CD4-positive, alpha-beta T cell treated with Interleukin-4 for 1 hour (primary cell): ENCODE measurements around the gene SEL1L3.

Experiments
- DNase-seq, 2 donors: peaks; one replicate each; pipeline ENCODE4 v3.0.0-alpha.2; 2020 to 2022

Gene SEL1L3

DNA sequence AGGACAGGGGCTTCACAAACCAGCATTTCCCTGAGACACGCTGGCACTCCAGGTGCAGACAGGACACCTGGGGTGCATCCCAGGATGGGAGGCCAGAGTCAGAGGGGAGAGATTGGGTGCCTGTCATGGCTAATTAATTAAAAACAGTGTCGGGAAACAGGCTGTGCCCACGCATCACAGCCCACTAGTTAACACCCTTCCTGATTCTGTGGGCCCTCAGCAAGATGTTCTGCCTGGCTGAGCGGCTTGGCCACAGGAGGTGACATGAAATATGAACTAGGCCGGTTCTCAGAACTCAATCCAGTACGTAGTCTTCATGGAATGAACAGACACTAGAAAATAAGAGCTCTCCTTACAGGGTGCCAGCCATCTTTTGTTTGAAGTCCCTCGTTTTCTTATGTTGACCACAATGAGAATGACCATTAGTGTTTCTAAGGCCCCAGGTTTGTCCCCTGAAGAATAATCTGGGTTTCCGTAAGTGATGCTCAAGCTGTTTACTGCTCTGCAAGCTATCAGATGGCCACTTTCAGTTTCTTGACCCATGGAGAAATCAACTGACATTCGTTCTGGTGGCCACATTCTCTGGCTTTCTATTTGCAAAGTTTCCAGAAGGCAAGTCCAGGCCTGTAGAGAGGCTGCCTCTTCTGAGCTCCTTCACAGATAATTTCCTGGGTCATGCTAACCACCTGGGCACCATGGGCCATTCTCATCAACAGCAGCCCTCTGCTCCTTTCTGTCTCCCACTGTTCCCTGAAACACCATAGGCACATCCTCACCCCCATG, 134.9 kb downstream of the SEL1L3 start:
- DNase-seq = no peak

DNA sequence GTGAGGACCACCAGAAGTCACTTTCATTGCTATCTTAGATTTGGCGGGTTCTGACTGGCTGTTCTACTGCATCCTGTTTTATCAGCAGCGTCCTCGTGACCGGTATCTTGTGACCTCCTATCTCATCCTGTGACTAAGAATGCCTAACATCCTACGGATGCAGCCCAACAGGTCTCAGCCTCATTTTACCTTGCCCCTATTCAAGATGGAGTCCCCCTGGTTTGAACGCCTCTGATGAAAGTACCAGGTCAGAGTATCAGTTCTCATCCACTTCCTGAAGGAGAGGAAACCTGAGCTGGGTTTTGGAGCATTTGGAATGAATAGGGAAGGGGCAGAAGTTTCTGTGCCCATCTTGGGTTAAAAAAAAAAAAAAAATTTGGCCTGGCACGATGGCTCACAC, 136.9 kb downstream of the SEL1L3 start:
- DNase-seq = no peak

DNA sequence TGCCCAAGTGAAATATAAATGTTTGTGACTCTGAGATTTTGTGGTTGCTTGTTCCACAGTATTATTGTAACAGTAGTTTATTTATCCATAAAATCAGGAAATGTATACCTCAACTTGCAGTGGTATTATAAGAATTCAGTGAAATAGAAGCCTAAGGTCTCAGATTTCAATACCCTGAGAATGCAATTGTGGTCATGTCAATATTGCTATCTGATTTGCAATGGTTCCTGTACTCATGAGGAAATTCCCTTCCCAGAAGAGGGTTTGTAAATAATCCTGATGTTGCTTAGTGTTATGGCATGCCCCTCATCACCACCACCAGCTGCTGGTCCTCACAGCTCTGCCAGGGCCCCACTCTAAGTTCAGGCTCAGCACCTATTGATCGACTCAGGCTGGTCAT, 139.4 kb downstream of the SEL1L3 start:
- DNase-seq = no peak

DNA sequence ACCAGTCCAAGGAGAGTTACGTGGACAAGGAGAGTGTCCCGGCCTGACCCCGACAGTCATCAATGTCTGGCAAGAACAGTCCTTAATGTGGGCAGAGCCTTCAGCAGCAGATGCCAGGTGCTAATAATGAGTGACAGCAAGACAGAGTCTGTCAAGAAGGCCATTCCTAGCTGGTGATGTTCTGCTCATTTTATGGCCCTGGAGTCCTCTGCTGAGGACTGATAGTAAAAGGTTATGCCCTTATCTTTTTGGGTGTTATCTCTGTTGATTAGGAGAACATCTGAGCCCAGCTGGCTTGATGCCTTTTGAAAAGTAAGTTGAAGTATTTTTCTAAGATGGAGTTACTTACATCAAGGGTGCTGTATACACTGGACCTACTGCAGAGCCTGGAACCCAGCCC, 139.8 kb downstream of the SEL1L3 start:
- DNase-seq = no peak

DNA sequence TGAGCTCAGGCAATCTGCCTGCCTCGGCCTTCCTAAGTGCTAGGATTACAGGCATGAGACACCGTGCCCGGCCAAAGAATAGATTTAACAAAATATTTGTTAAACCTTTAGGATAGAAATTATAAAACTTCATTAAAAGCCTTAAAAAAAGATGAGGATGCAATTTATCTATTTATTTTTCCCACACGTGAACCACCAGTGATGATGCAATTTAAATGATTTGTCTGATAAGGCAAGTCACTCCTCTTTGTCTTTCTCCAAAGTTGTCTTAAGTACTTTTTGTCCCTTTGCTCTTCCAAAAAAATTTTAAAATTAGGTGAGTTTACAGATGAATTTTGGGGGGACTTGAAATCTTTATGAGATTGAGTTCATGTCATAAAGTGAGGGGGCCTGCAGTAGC, 149.0 kb downstream of the SEL1L3 start:
- no peak for DNase-seq

DNA sequence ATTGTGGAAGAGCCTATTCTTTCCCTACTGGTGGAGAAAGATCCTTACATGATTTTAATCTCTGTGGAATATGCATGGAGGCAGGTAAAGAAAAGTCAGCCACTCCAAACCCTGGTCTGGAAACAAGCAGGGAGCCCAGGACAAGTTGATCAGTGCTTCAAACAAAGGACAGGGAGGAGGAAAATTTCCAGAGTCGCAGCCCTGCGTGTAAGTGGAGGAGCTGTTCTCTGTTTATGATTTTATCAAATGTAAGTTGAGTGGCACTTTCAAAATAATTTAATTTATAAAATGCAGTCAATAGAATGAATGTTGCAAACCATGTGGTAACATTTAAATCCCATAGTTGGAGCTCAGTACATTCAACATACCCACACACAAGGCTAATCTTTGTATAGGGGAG, 150.2 kb downstream of the SEL1L3 start:
- no peak for DNase-seq

DNA sequence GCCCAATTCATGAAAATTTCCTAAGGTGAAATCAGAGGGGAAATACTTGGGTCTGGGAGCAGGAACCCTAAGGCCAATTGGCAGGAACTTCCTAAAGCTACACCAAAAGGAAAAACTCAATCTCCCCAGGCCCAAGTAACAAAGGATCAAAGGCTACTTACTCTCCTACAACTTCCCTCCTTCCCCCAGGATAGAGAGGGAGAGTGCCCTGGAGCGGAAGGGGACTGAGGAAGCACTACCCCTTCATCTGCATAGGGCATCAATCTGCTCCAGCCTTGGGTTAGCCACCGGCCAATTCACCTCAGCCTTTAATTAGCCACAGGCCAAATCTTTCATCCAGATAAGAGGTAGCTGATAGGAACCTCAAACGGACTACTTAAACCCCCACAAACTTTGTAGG, 152.2 kb downstream of the SEL1L3 start:
- DNase-seq = no peak

DNA sequence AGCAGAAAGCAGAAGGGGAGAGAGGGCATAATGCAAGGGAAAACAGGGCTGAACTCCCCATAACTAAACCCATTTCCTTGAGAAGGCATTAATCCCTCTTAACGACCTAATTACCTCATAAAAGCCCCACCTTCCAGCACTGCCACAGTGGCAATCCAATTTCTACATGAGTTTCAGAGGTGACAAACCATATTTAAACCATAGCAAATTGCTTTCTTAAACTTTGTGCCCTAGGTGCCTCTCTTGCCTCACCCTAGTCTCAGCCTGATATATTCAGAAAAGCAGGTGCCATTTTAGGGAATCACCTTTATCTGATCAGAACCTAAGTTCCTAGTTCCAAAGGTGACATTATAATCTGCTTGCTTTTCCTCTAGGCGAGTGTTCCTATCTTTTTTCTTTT, 158.3 kb downstream of the SEL1L3 start:
- DNase-seq = no peak

DNA sequence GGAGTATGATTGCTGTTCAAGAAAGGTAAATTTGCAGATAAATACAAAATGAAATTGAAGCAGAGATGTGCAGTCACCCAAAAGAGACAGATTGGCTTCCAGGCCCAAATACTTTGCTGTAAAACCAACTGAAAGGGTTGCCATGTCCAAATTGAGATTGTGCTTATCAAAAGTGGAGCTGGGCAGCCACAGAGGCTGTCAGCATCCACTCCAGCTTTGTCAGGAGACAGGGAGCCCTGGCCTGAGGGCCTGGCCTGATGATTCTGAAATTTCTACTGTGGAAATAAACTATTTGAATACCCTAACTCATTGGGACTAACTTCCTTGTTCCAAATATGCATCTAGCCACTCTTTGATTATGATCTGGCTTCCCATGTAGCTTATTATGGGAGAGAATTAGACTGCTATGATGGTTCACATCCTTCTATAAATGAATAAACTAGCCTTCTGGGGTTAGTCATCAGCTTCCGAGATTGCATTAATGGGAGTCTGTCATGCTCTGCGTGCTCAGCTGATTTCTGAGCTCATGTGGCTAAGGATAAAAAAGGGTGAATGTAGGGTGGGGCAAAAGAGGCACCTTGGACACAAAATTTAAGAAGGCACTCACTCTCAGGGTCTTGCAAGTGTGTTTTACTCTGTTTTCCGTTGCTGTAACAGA, 158.9 kb downstream of the SEL1L3 start:
- DNase-seq = no peak

DNA sequence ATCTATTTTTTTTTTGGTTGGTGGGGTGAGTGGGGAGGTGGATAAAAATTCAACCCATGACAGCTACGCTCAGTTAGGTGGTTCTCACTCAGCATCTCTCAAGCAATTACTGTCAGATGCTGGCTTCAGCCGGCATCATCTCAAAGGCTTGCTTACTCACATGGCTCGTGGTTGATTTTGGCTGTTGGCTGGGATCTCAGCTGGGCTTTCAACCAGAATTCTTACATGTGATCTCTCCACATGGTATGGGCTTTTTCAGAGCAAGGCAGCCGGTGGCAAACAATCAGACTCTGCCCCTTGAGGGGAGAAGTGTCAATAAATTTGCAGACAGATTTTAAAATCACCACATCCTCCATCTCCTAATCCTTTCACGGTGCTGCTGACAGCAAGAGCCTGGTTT, 159.9 kb downstream of the SEL1L3 start:
- no peak for DNase-seq

DNA sequence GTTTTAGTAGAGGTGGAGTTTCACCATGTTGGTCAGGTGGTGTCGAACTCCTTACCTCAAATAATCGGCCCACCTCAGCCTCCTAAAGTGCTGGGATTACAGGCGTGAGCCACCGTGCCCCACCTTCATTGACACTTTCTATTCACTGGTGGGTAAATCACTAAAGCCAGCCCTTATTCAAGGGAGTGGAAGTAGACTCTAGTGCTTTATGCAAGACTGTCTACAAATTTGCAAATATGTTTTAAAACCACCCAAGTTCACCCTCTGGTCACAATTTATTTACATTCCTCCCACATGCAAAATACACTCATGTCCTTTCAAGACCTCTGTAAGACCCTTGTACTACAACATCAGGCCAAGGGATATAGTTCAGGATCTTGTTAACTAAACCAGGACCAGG, 162.1 kb downstream of the SEL1L3 start:
- DNase-seq = no peak

DNA sequence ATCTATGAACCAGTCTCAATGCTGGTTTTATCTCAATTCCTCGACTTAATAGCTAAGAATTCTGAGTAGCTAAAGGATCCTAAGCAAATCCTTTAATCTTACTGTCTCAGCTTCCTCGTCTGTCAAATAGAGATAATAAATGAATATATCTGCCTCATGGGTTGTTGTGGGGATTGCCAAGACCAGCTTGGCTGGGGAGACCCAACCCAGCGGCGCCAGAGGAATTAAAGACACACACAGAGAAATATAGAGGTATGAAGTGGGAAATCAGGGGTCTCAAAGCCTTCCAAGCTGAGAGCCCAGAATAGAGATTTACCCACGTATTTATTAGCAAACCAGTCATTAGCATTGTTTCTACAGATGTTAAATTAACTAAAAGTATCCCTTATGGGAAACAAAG, 165.3 kb downstream of the SEL1L3 start:
- no peak for DNase-seq
